KMS-11 (cell line): Measurements from ENCODE around the gene TRIM3.

Experiments used
- H2AFZ ChIP-seq: fragments of 200-600 bp; sonication (generic); 2 replicates; pipeline ENCODE4 v1.6.1; 2016; ENCODE audit warnings: antibody characterized with exemption, mixed run types, low read depth
- H3K27ac ChIP-seq: fragments of 200-600 bp; sonication (generic); 2 replicates; pipeline ENCODE4 v1.6.1; 2016; ENCODE audit warnings: mild to moderate bottlenecking, mixed run types
- H3K27me3 ChIP-seq: fragments of 200-600 bp; sonication (generic); 2 replicates; pipeline ENCODE4 v1.6.1; 2017; ENCODE audit warnings: mild to moderate bottlenecking, low read depth, mixed run types, moderate library complexity; ENCODE audit not compliant: insufficient read depth
- H3K36me3 ChIP-seq: fragments of 200-600 bp; sonication (generic); 2 replicates; pipeline ENCODE4 v1.6.1; 2017; ENCODE audit warnings: mild to moderate bottlenecking, mixed run types; ENCODE audit not compliant: insufficient read depth
- H3K4me1 ChIP-seq: fragments of 200-600 bp; sonication (generic); 2 replicates; pipeline ENCODE4 v1.6.1; 2016; ENCODE audit warnings: mild to moderate bottlenecking, low read depth, mixed run types; ENCODE audit not compliant: poor library complexity, severe bottlenecking
- H3K4me2 ChIP-seq: fragments of 200-600 bp; sonication (generic); 2 replicates; pipeline ENCODE4 v1.7.0; 2016; ENCODE audit warnings: mild to moderate bottlenecking, mixed run types
- H3K4me3 ChIP-seq: fragments of 200-600 bp; sonication (generic); IDR thresholded peaks from 2 replicates; pipeline ENCODE4 v1.6.1; 2017; ENCODE audit warnings: low read depth, low read length, mixed read lengths; ENCODE audit not compliant: insufficient read depth
- H3K79me2 ChIP-seq: fragments of 200-600 bp; sonication (generic); 2 replicates; pipeline ENCODE4 v1.6.1; 2016; ENCODE audit warnings: low read depth, mixed run types; ENCODE audit not compliant: insufficient read depth
- H3K9ac ChIP-seq: fragments of 200-600 bp; sonication (generic); 2 replicates; pipeline ENCODE4 v1.6.1; 2016; ENCODE audit warnings: mild to moderate bottlenecking, mixed run types
- H4K20me1 ChIP-seq: fragments of 200-600 bp; sonication (generic); 2 replicates; pipeline ENCODE4 v1.6.1; 2016; ENCODE audit warnings: mild to moderate bottlenecking, mixed run types; ENCODE audit not compliant: insufficient read depth
- TF ChIP-seq, protein P1 (sequence below): fragments of 200-600 bp; sonication (generic); conservative IDR thresholded peaks from 2 replicates; pipeline ENCODE4 v1.6.1; 2017; ENCODE audit warnings: low read depth, mild to moderate bottlenecking, antibody characterized with exemption, low read length, moderate library complexity, mixed read lengths

Gene TRIM3

DNA sequence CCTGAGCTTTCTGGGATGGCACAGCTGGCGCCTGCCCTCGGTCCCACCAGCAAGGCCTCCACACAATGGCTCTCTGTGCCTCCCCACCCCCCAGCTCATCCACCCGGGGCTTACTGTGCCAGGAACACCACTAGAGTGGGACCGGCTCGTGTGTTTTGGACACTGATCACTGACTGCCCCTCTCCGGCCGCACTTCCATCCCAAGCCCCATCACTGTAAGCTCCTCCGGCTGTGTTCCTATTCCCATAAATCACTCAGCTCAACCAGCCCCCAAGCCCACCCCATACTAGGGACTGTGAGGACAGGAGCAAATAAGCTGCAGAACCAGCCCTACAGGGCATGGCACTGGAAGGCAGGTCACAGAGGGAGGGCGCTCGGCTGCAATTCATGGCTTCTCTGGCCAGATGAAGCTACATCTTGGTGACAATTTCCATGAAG is 62.1 kb downstream of the TRIM3 start:
- no peaks in the 10 kb centered on the region for H3K36me3 ChIP-seq
- TF ChIP-seq, protein P1, sequence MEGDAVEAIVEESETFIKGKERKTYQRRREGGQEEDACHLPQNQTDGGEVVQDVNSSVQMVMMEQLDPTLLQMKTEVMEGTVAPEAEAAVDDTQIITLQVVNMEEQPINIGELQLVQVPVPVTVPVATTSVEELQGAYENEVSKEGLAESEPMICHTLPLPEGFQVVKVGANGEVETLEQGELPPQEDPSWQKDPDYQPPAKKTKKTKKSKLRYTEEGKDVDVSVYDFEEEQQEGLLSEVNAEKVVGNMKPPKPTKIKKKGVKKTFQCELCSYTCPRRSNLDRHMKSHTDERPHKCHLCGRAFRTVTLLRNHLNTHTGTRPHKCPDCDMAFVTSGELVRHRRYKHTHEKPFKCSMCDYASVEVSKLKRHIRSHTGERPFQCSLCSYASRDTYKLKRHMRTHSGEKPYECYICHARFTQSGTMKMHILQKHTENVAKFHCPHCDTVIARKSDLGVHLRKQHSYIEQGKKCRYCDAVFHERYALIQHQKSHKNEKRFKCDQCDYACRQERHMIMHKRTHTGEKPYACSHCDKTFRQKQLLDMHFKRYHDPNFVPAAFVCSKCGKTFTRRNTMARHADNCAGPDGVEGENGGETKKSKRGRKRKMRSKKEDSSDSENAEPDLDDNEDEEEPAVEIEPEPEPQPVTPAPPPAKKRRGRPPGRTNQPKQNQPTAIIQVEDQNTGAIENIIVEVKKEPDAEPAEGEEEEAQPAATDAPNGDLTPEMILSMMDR: no peak
- no peaks in the 10 kb centered on the region for H4K20me1 ChIP-seq
- H2AFZ ChIP-seq: no peak overlapping the region
- H3K4me1 ChIP-seq: no peaks in the 10 kb centered on the region
- H3K27me3 ChIP-seq: no peaks in the 10 kb centered on the region
- H3K79me2 ChIP-seq: no peaks in the 10 kb centered on the region
- H3K9ac ChIP-seq: no peak overlapping the region
- H3K4me2 ChIP-seq: no peak overlapping the region
- H3K27ac ChIP-seq: no peak overlapping the region
- no peak overlapping the region for H3K4me3 ChIP-seq

DNA sequence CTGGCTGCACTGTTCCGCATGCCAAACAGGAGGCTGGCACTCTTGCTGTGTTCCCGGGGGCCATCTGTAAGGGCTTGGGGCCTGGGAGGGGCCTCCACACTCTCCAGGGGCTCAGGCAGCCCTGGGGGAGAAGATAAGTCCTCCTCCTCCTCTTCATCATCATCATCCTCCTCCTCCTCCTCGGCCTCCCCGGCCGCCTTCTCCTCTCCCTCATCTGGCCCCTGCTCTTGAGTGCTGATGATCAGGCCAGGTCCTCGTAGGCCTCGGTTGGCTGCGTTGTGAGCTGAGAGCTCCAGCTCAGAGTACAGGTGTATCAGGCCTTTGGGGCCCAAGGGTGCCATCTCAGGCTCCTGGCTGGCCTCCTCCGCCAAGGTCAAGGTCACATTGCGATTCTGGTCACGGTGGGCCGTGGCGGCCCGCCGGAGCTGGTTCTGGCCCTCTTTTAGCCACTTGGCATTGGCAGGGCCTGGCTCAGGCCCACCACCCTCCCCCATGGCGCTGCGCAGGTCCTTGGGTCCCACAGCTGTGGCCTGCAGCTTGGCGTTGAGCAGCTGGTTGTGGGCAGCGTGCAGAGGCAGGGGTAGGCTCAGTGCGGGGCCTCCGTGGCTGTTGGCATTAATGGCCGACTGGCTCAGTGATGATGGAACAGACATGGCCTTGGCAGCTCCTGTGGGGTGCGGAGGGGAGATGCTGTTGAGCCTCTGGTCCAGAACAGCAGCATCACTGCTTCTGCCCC is 62.9 kb downstream of the TRIM3 start:
- Histone ChIP-seq H3K9ac (no peak overlapping the region), H4K20me1 (no peaks in the 10 kb centered on the region), H3K36me3 (no peaks in the 10 kb centered on the region), H3K4me2 (no peak overlapping the region), H3K27ac (no peak overlapping the region), H3K79me2 (no peaks in the 10 kb centered on the region), H2AFZ (no peak overlapping the region), H3K27me3 (no peaks in the 10 kb centered on the region), H3K4me3 (no peak overlapping the region), H3K4me1 (no peaks in the 10 kb centered on the region)
- TF ChIP-seq, protein P1: no peak

DNA sequence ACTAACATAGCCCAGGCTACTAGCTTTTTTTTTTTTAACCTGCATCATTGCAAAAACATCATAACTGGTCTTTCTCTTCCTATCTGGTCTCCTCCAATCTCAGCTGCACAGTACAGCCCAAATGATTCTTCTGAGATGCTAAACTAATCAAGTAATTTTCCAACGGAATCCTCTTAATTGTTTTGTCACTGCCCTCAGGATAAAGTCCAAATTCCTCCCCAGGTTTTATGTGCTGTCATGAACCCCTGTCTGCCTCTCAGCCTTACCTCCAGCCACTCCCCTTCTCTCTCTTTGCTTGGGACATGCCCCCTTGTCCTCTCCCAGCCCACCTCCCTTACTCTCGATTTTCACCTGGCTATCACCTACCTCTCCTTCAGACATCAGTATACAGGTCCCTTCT is 67.4 kb downstream of the TRIM3 start:
- H3K4me2 ChIP-seq: no peak overlapping the region
- TF ChIP-seq, protein P1: no peak
- H3K27me3 ChIP-seq: no peaks in the 10 kb centered on the region
- no peaks in the 10 kb centered on the region for H4K20me1 ChIP-seq
- H3K9ac ChIP-seq: no peak overlapping the region
- no peaks in the 10 kb centered on the region for H3K79me2 ChIP-seq
- H3K4me1 ChIP-seq: peaks cover 18% of the 10 kb centered on the region
- no peak overlapping the region for H3K4me3 ChIP-seq
- no peak overlapping the region for H3K27ac ChIP-seq
- no peaks in the 10 kb centered on the region for H3K36me3 ChIP-seq
- H2AFZ ChIP-seq: no peak overlapping the region

- Histone ChIP-seq H3K9ac (no peak overlapping the region), H3K4me3 (no peak overlapping the region), H2AFZ (no peak overlapping the region), H4K20me1 (no peaks in the 10 kb centered on the region), H3K27ac (no peak overlapping the region), H3K36me3 (no peaks in the 10 kb centered on the region), H3K27me3 (no peaks in the 10 kb centered on the region), H3K4me2 (no peak overlapping the region), H3K4me1 (peaks cover 18% of the 10 kb centered on the region), H3K79me2 (no peaks in the 10 kb centered on the region)
- TF ChIP-seq, protein P1: no peak
Observed at GRCh38 chr11:6405846-6406245, 67.9 kb downstream of the TRIM3 start.
